Measurements from ENCODE around the gene DAG1. TPM values are rescaled to one million over a fixed set of nuclear protein-coding genes. Genes with fewer than 3 reads are reported as not detected.

Gene DAG1
- total and polyA plus RNA-seq, 8 donors, result 15.5 to 108 (median 70.0) TPM

- H3K36me3 ChIP-seq, result peaks cover 0 to 20% (median 10%) of the 10 kb centered on the region in 3 donors
- FAIRE-seq (no peak), DNase-seq (no peak), ATAC-seq (no peak)
- no peak overlapping the region for H3K4me3 ChIP-seq
- no peak overlapping the region for H3K27ac ChIP-seq
- intact Hi-C loops (cut with DNase I), result no loop called here
- no peaks in the 10 kb centered on the region for H3K9me3 ChIP-seq
- peaks cover 8 to 17% (median 17%) of the 10 kb centered on the region in 3 donors for H3K4me1 ChIP-seq
- H3K27me3 ChIP-seq, result no peaks in the 10 kb centered on the region
- TF ChIP-seq CTCF (IDR thresholded peaks at IDR 0.05), result no peak
- WGBS, 2 donors, result 94 to 96% methylated on average over 16 of the region's 16 CpGs
Observed at GRCh38 chr3:49531715-49532114, 61.6 kb downstream of the DAG1 start.

- no peak for TF ChIP-seq CTCF (IDR thresholded peaks at IDR 0.05)
- peaks cover 0 to 20% (median 10%) of the 10 kb centered on the region in 3 donors for H3K36me3 ChIP-seq
- FAIRE-seq (no peak), ATAC-seq (no peak), DNase-seq (peak in 1 of 6 donors; percentile 66)
- no peak overlapping the region for H3K27ac ChIP-seq
- 90 to 95% methylated on average over 13 of the region's 13 CpGs for WGBS, 2 donors
- H3K4me1 ChIP-seq, result peaks cover 8 to 17% (median 17%) of the 10 kb centered on the region in 3 donors
- H3K9me3 ChIP-seq, result no peaks in the 10 kb centered on the region
- H3K4me3 ChIP-seq, result no peak overlapping the region
- no peaks in the 10 kb centered on the region for H3K27me3 ChIP-seq
- intact Hi-C loops (cut with DNase I), result no loop called here
Observed at GRCh38 chr3:49533031-49533430, 63.0 kb downstream of the DAG1 start.

- Histone ChIP-seq H3K36me3 (peaks cover 0 to 20% (median 10%) of the 10 kb centered on the region in 3 donors), H3K4me3 (no peak overlapping the region), H3K27ac (peak overlapping the region in 2 of 4 donors; percentile 29 to 68), H3K9me3 (no peaks in the 10 kb centered on the region), H3K27me3 (no peaks in the 10 kb centered on the region), H3K4me1 (peaks cover 8 to 17% (median 17%) of the 10 kb centered on the region in 3 donors)
- FAIRE-seq (no peak), ATAC-seq (no peak), DNase-seq (peak in 1 of 6 donors; percentile 23)
- TF ChIP-seq CTCF (IDR thresholded peaks at IDR 0.05), result no peak
- WGBS, 2 donors, result 79% methylated on average over 9 of the region's 9 CpGs
- intact Hi-C loops (cut with DNase I), result no loop called here
Observed at GRCh38 chr3:49533786-49534519, 63.9 kb downstream of the DAG1 start.

DNA sequence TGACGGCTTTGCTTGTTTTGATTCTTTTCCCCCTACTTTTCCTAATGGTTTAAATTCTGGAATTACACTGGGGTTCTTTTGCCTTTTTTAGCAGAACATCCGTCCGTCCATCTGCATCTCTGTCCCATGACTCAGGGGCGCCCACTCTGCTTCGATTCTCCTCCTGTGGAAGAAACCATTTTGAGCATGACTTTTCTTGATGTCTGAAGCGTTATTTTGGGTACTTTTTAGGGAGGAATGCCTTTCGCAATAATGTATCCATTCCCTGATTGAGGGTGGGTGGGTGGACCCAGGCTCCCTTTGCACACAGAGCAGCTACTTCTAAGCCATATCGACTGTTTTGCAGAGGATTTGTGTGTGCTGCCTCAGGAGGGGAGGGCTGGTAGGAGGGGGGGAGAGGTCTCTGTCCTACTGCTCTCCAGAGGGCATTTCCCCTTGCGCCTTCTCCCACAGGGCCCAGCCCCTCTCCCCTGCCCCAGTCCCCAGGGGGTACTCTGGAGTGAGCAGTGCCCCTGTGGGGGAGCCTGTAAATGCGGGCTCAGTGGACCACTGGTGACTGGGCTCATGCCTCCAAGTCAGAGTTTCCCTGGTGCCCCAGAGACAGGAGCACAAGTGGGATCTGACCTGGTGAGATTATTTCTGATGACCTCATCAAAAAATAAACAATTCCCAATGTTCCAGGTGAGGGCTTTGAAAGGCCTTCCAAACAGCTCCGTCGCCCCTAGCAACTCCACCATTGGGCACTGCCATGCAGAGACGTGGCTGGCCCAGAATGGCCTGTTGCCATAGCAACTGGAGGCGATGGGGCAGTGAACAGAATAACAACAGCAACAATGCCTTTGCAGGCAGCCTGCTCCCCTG is 64.7 kb downstream of the DAG1 start:
- peak; percentile 22 to 57 (median 39) for ATAC-seq
- H3K27me3 ChIP-seq, result no peaks in the 10 kb centered on the region
- no peaks in the 10 kb centered on the region for H3K9me3 ChIP-seq
- H3K4me1 ChIP-seq, result peaks cover 8 to 17% (median 17%) of the 10 kb centered on the region in 3 donors
- intact Hi-C loops (cut with DNase I), result loop anchor here in 1 of 3 donors (5.0 kb wide), 1 partner anchor 137 kb away; the partner anchor contains the start of gene APEH
- peak; percentile 67 to 91 (median 80) for DNase-seq
- peak overlapping the region; percentile 55 to 68 (median 63) for H3K27ac ChIP-seq
- peaks cover 0 to 20% (median 10%) of the 10 kb centered on the region in 3 donors for H3K36me3 ChIP-seq
- TF ChIP-seq CTCF (IDR thresholded peaks at IDR 0.05), result no peak
- WGBS, 2 donors, result 65 to 69% methylated on average over 14 of the region's 14 CpGs
- H3K4me3 ChIP-seq, result no peak overlapping the region
- FAIRE-seq, result no peak
